Peyer's patch (tissue), 4 donors: ENCODE measurements around the gene PIEZO2.

Experiments
- CTCF ChIP-seq, 6 experiments: fragments of 450-650 bp in 4 of 6; fragments of 200-600 bp in 2 of 6; sonication (generic) in 1 of 6; IDR thresholded peaks; one replicate each; pipeline ENCODE4 v1.5.1; 2017 to 2019; ENCODE audit warnings: antibody characterized with exemption in 6 of 6, mild to moderate bottlenecking in 3 of 6, moderate library complexity in 1 of 6
- POLR2A ChIP-seq, 2 donors: fragments of 450-650 bp; IDR thresholded peaks; one replicate each; pipeline ENCODE4 v1.5.1; 2017; ENCODE audit warnings: antibody characterized with exemption in 2 of 2, mild to moderate bottlenecking in 2 of 2, moderate library complexity in 2 of 2

DNA sequence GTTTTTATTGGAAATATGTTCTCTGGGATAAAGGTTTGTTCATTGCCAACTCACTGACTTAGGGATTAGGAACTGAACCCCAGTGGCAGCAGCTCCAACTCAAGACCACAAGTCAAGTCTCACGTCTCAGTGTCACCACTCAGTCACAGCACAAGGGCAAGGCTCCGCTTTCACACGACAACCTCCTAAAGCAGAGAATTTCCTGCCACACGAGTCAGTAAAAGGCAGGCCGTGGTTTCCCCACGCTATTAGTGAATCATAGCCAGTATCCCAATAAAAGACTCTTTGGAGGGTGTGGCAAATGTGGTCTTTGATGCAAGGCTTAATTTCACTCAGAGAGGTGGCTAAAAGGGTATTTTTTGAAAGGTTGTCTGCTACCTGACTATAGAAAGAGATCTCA lies 57.6 kb downstream of the PIEZO2 start:
- TF ChIP-seq CTCF (IDR thresholded peaks at IDR 0.05) (no peak), POLR2A (IDR thresholded peaks at IDR 0.05) (no peak)
